ENCODE results near the gene MCC.
A peak's percentile ranks its signal among the peaks of the same experiment; 100 is the strongest.

MCC gene

GRCh38 chr5:113040672-113041260 is 447.5 kb downstream of the MCC start:
- H3K27me3 Mint-ChIP-seq (ENCODE audit: low read depth) = no peaks in the 10 kb centered on the region
- no peak overlapping the region for H3K4me3 Mint-ChIP-seq
- H3K36me3 Mint-ChIP-seq (ENCODE audit: low read depth) = no peaks in the 10 kb centered on the region
- no peak for DNase-seq (ENCODE audit: low spot score)
- H3K27ac Mint-ChIP-seq = no peak overlapping the region
- H3K9me3 Mint-ChIP-seq = no peaks in the 10 kb centered on the region
- H3K4me1 Mint-ChIP-seq (ENCODE audit: low read depth) = peaks cover 12% of the 10 kb centered on the region

GRCh38 chr5:113039934-113040285 is 448.3 kb downstream of the MCC start:
- no peak for DNase-seq (ENCODE audit: low spot score)
- H3K27me3 Mint-ChIP-seq (ENCODE audit: low read depth) = no peaks in the 10 kb centered on the region
- no peak overlapping the region for H3K27ac Mint-ChIP-seq
- no peak overlapping the region for H3K4me3 Mint-ChIP-seq
- no peaks in the 10 kb centered on the region for H3K9me3 Mint-ChIP-seq
- peaks cover 19% of the 10 kb centered on the region for H3K4me1 Mint-ChIP-seq (ENCODE audit: low read depth)
- no peaks in the 10 kb centered on the region for H3K36me3 Mint-ChIP-seq (ENCODE audit: low read depth)

GRCh38 chr5:113039229-113039933 is 448.9 kb downstream of the MCC start:
- no peak overlapping the region for H3K4me3 Mint-ChIP-seq
- no peak overlapping the region for H3K27ac Mint-ChIP-seq
- H3K4me1 Mint-ChIP-seq (ENCODE audit: low read depth) = peaks cover 21% of the 10 kb centered on the region
- no peaks in the 10 kb centered on the region for H3K27me3 Mint-ChIP-seq (ENCODE audit: low read depth)
- H3K9me3 Mint-ChIP-seq = no peaks in the 10 kb centered on the region
- H3K36me3 Mint-ChIP-seq (ENCODE audit: low read depth) = no peaks in the 10 kb centered on the region
- DNase-seq (ENCODE audit: low spot score) = no peak

- peaks cover 23% of the 10 kb centered on the region for H3K4me1 Mint-ChIP-seq (ENCODE audit: low read depth)
- no peaks in the 10 kb centered on the region for H3K36me3 Mint-ChIP-seq (ENCODE audit: low read depth)
- no peak for DNase-seq (ENCODE audit: low spot score)
- H3K27me3 Mint-ChIP-seq (ENCODE audit: low read depth) = no peaks in the 10 kb centered on the region
- H3K27ac Mint-ChIP-seq = no peak overlapping the region
- no peaks in the 10 kb centered on the region for H3K9me3 Mint-ChIP-seq
- H3K4me3 Mint-ChIP-seq = no peak overlapping the region
Observed at GRCh38 chr5:113038714-113039113, 449.5 kb downstream of the MCC start.

GRCh38 chr5:113038136-113038535 is 450.1 kb downstream of the MCC start:
- Mint-ChIP-seq H3K27ac (no peak overlapping the region), H3K4me1 (ENCODE audit: low read depth) (peaks cover 23% of the 10 kb centered on the region), H3K36me3 (ENCODE audit: low read depth) (no peaks in the 10 kb centered on the region), H3K4me3 (no peak overlapping the region), H3K9me3 (no peaks in the 10 kb centered on the region), H3K27me3 (ENCODE audit: low read depth) (no peaks in the 10 kb centered on the region)
- no peak for DNase-seq (ENCODE audit: low spot score)

GRCh38 chr5:113036826-113037225 is 451.4 kb downstream of the MCC start:
- no peak overlapping the region for H3K4me3 Mint-ChIP-seq
- DNase-seq (ENCODE audit: low spot score) = no peak
- no peaks in the 10 kb centered on the region for H3K9me3 Mint-ChIP-seq
- no peaks in the 10 kb centered on the region for H3K36me3 Mint-ChIP-seq (ENCODE audit: low read depth)
- H3K27me3 Mint-ChIP-seq (ENCODE audit: low read depth) = no peaks in the 10 kb centered on the region
- no peak overlapping the region for H3K27ac Mint-ChIP-seq
- H3K4me1 Mint-ChIP-seq (ENCODE audit: low read depth) = peaks cover 23% of the 10 kb centered on the region

GRCh38 chr5:113036321-113036720 is 451.9 kb downstream of the MCC start:
- H3K9me3 Mint-ChIP-seq = no peaks in the 10 kb centered on the region
- H3K4me3 Mint-ChIP-seq = no peak overlapping the region
- no peak for DNase-seq (ENCODE audit: low spot score)
- peaks cover 22% of the 10 kb centered on the region for H3K4me1 Mint-ChIP-seq (ENCODE audit: low read depth)
- no peaks in the 10 kb centered on the region for H3K27me3 Mint-ChIP-seq (ENCODE audit: low read depth)
- no peaks in the 10 kb centered on the region for H3K36me3 Mint-ChIP-seq (ENCODE audit: low read depth)
- H3K27ac Mint-ChIP-seq = no peak overlapping the region

GRCh38 chr5:113035096-113035495 is 453.2 kb downstream of the MCC start:
- Mint-ChIP-seq H3K9me3 (no peaks in the 10 kb centered on the region), H3K36me3 (ENCODE audit: low read depth) (no peaks in the 10 kb centered on the region), H3K27ac (no peak overlapping the region), H3K4me1 (ENCODE audit: low read depth) (peaks cover 18% of the 10 kb centered on the region), H3K27me3 (ENCODE audit: low read depth) (no peaks in the 10 kb centered on the region), H3K4me3 (no peak overlapping the region)
- DNase-seq (ENCODE audit: low spot score) = no peak

- Mint-ChIP-seq H3K27me3 (ENCODE audit: low read depth) (no peaks in the 10 kb centered on the region), H3K27ac (no peak overlapping the region), H3K36me3 (ENCODE audit: low read depth) (peaks cover 4% of the 10 kb centered on the region), H3K4me3 (no peak overlapping the region), H3K4me1 (ENCODE audit: low read depth) (peaks cover 22% of the 10 kb centered on the region), H3K9me3 (no peaks in the 10 kb centered on the region)
- DNase-seq (ENCODE audit: low spot score) = no peak
Observed at GRCh38 chr5:113034182-113034773, 454.0 kb downstream of the MCC start.

GRCh38 chr5:113031557-113031956 is 456.7 kb downstream of the MCC start:
- Mint-ChIP-seq H3K27ac (peak overlapping the region; percentile 38), H3K4me1 (ENCODE audit: low read depth) (peaks cover 21% of the 10 kb centered on the region), H3K27me3 (ENCODE audit: low read depth) (no peaks in the 10 kb centered on the region), H3K4me3 (no peak overlapping the region), H3K36me3 (ENCODE audit: low read depth) (peaks cover 19% of the 10 kb centered on the region), H3K9me3 (no peaks in the 10 kb centered on the region)
- DNase-seq (ENCODE audit: low spot score) = no peak

- Mint-ChIP-seq H3K27ac (no peak overlapping the region), H3K36me3 (ENCODE audit: low read depth) (peaks cover 21% of the 10 kb centered on the region), H3K27me3 (ENCODE audit: low read depth) (no peaks in the 10 kb centered on the region), H3K4me3 (no peak overlapping the region), H3K9me3 (no peaks in the 10 kb centered on the region), H3K4me1 (ENCODE audit: low read depth) (peaks cover 21% of the 10 kb centered on the region)
- no peak for DNase-seq (ENCODE audit: low spot score)
Observed at GRCh38 chr5:113031104-113031503, 457.1 kb downstream of the MCC start.

- Mint-ChIP-seq H3K27me3 (ENCODE audit: low read depth) (no peaks in the 10 kb centered on the region), H3K4me3 (no peak overlapping the region), H3K36me3 (ENCODE audit: low read depth) (peaks cover 29% of the 10 kb centered on the region), H3K9me3 (no peaks in the 10 kb centered on the region), H3K4me1 (ENCODE audit: low read depth) (peaks cover 15% of the 10 kb centered on the region), H3K27ac (no peak overlapping the region)
- no peak for DNase-seq (ENCODE audit: low spot score)
Observed at GRCh38 chr5:113029614-113030013, 458.6 kb downstream of the MCC start.

GRCh38 chr5:113027431-113027830 is 460.8 kb downstream of the MCC start:
- Mint-ChIP-seq H3K36me3 (ENCODE audit: low read depth) (peaks cover 47% of the 10 kb centered on the region), H3K27ac (no peak overlapping the region), H3K9me3 (no peaks in the 10 kb centered on the region), H3K4me3 (no peak overlapping the region), H3K4me1 (ENCODE audit: low read depth) (peaks cover 29% of the 10 kb centered on the region), H3K27me3 (ENCODE audit: low read depth) (no peaks in the 10 kb centered on the region)
- DNase-seq (ENCODE audit: low spot score) = no peak

- no peak for DNase-seq (ENCODE audit: low spot score)
- Mint-ChIP-seq H3K27me3 (ENCODE audit: low read depth) (no peaks in the 10 kb centered on the region), H3K36me3 (ENCODE audit: low read depth) (peaks cover 47% of the 10 kb centered on the region), H3K27ac (peak overlapping the region; percentile 33), H3K4me1 (ENCODE audit: low read depth) (peaks cover 31% of the 10 kb centered on the region), H3K4me3 (no peak overlapping the region), H3K9me3 (no peaks in the 10 kb centered on the region)
Observed at GRCh38 chr5:113027015-113027414, 461.2 kb downstream of the MCC start.
